Lung (tissue), 12 donors: ENCODE data around the gene ABHD18. TPM values are rescaled to one million over a fixed set of nuclear protein-coding genes. Genes with fewer than 3 reads are reported as not detected.
"Not testable (repeated sequence)": the region's sequence is repeated elsewhere in the genome, so short reads cannot be mapped to it uniquely, and the experiment has no call there.

Experiments used
- ATAC-seq: fragments of 200-7000 bp; cut with Tn5 transposase; one replicate; pipeline ENCODE4 v1.9.1; 2020; ENCODE audit warnings: moderate number of reproducible peaks; ENCODE audit not compliant: insufficient read depth, low FRiP score
- DNase-seq, 3 donors: peaks; one replicate each; pipeline ENCODE4 v3.0.0-alpha.2; 2013 to 2017
- H3K27ac ChIP-seq, 2 donors: one replicate each; pipeline ENCODE4 v1.5.1; 2013; ENCODE audit warnings: mild to moderate bottlenecking in 2 of 2, moderate library complexity in 2 of 2, control low read depth in 1 of 2, inconsistent platforms in 1 of 2, low read depth in 1 of 2, low read length in 1 of 2
- H3K27me3 ChIP-seq, 3 donors: one replicate each; pipeline ENCODE4 v1.5.1; 2013; ENCODE audit warnings: low read length in 2 of 3; ENCODE audit not compliant: control insufficient read depth in 3 of 3, insufficient read depth in 3 of 3
- H3K36me3 ChIP-seq, 4 donors: one replicate each; pipeline ENCODE4 v1.5.1; 2013; ENCODE audit warnings: low read length in 4 of 4, mild to moderate bottlenecking in 1 of 4, moderate library complexity in 1 of 4; ENCODE audit not compliant: control insufficient read depth in 4 of 4, insufficient read depth in 4 of 4
- H3K4me1 ChIP-seq, 5 donors: one replicate each; pipeline ENCODE4 v1.5.1; 2013; ENCODE audit warnings: low read length in 5 of 5, mild to moderate bottlenecking in 2 of 5, moderate library complexity in 1 of 5; ENCODE audit not compliant: control insufficient read depth in 5 of 5, insufficient read depth in 5 of 5
- H3K4me3 ChIP-seq: one replicate; pipeline ENCODE4 v1.5.1; 2013; ENCODE audit warnings: mild to moderate bottlenecking, control low read depth, moderate library complexity
- H3K9ac ChIP-seq, 2 donors: one replicate each; pipeline ENCODE4 v1.5.1; 2013; ENCODE audit warnings: low read length in 2 of 2, control low read depth in 1 of 2; ENCODE audit not compliant: insufficient read depth in 1 of 2
- H3K9me3 ChIP-seq, 4 donors: one replicate each; pipeline ENCODE4 v1.5.1; 2013; ENCODE audit warnings: low read length in 3 of 4, mild to moderate bottlenecking in 1 of 4, moderate library complexity in 1 of 4; ENCODE audit not compliant: control insufficient read depth in 4 of 4, insufficient read depth in 3 of 4
- WGBS, 2 donors: extraction: QIAGEN DNeasy Blood & Tissue Kit; methylation state at CpG; one replicate each; pipeline ENCODE4 v1.1.7; 2013; 5-methylcytosine and 5-hydroxymethylcytosine counted together
- polyA plus RNA-seq, 2 donors: library from polyadenylated mRNA; stranded (reverse); fragments of 200-250 nt; gene quantifications; one replicate each; pipeline ENCODE4 v1.2.1, GENCODE V29; 2013
- total RNA-seq, 2 donors: library from RNA; depleted of rRNA in 1 of 2; stranded (reverse); fragments of >200 nt in 1 of 2; gene quantifications; one replicate each; pipeline ENCODE4 v1.2.1, GENCODE V29; 2014 to 2021
- TF ChIP-seq, protein P1 (sequence below): IDR thresholded peaks from 2 replicates; pipeline ENCODE4 v1.5.1; 2012; ENCODE audit warnings: mild to moderate bottlenecking; ENCODE audit errors: control extremely low read depth, extremely low read depth
- donor health status: control.
- donor health status: control.
- donor health status: Bipolar disorder and iron deficiency.
- donor health status: healthy.
- donor health status: DM: yes; HTN: yes; CAD: no.

The ABHD18 gene
- total and polyA plus RNA-seq, 4 donors = 4.3 to 16.4 (median 7.3) TPM

- Histone ChIP-seq H3K36me3 (peaks cover 0 to 5% (median 0%) of the 10 kb centered on the region in 4 donors), H3K9me3 (no peaks in the 10 kb centered on the region), H3K4me3 (no peak overlapping the region), H3K9ac (no peak overlapping the region), H3K27ac (no peak overlapping the region), H3K27me3 (no peaks in the 10 kb centered on the region), H3K4me1 (peaks cover 0 to 3% (median 0%) of the 10 kb centered on the region in 5 donors)
- WGBS, 2 donors = 99 to 100% methylated on average over 1 of the region's 1 CpG
- TF ChIP-seq, protein P1, sequence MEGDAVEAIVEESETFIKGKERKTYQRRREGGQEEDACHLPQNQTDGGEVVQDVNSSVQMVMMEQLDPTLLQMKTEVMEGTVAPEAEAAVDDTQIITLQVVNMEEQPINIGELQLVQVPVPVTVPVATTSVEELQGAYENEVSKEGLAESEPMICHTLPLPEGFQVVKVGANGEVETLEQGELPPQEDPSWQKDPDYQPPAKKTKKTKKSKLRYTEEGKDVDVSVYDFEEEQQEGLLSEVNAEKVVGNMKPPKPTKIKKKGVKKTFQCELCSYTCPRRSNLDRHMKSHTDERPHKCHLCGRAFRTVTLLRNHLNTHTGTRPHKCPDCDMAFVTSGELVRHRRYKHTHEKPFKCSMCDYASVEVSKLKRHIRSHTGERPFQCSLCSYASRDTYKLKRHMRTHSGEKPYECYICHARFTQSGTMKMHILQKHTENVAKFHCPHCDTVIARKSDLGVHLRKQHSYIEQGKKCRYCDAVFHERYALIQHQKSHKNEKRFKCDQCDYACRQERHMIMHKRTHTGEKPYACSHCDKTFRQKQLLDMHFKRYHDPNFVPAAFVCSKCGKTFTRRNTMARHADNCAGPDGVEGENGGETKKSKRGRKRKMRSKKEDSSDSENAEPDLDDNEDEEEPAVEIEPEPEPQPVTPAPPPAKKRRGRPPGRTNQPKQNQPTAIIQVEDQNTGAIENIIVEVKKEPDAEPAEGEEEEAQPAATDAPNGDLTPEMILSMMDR = no peak
- DNase-seq (no peak), ATAC-seq (no peak)
Observed at GRCh38 chr4:127936974-127937373, 28.2 kb upstream of the ABHD18 start.

- H3K36me3 ChIP-seq = peaks cover 0 to 3% (median 2%) of the 10 kb centered on the region in 4 donors
- peaks cover 0 to 7% (median 0%) of the 10 kb centered on the region in 5 donors for H3K4me1 ChIP-seq
- no peaks in the 10 kb centered on the region for H3K27me3 ChIP-seq
- H3K27ac ChIP-seq = no peak overlapping the region
- ATAC-seq = no peak
- no peaks in the 10 kb centered on the region for H3K9me3 ChIP-seq
- TF ChIP-seq, protein P1 = no peak
- DNase-seq = no peak
- no peak overlapping the region for H3K4me3 ChIP-seq
- WGBS, 2 donors = 94% methylated on average over 2 of the region's 2 CpGs
- H3K9ac ChIP-seq = no peak overlapping the region
Observed at GRCh38 chr4:127957105-127957504, 8.1 kb upstream of the ABHD18 start.

- Histone ChIP-seq H3K9me3 (no peaks in the 10 kb centered on the region), H3K9ac (no peak overlapping the region), H3K36me3 (peaks cover 0 to 5% (median 0%) of the 10 kb centered on the region in 4 donors), H3K4me1 (peaks cover 0 to 7% (median 1%) of the 10 kb centered on the region in 5 donors), H3K27me3 (no peaks in the 10 kb centered on the region), H3K27ac (no peak overlapping the region), H3K4me3 (no peak overlapping the region)
- 81 to 82% methylated on average over 1 of the region's 1 CpG for WGBS, 2 donors
- DNase-seq = no peak
- TF ChIP-seq, protein P1 = no peak
- ATAC-seq = no peak
Observed at GRCh38 chr4:127959794-127960193, 5.4 kb upstream of the ABHD18 start.

GRCh38 chr4:127963633-127964398, 1.4 kb upstream of the ABHD18 start:
- 55 to 57% methylated on average over 27 to 31 of the region's 35 CpGs for WGBS, 2 donors
- H3K9ac ChIP-seq, DNase-seq, H3K4me3 ChIP-seq, H3K27ac ChIP-seq, H3K9me3 ChIP-seq, H3K27me3 ChIP-seq, H3K4me1 ChIP-seq, ATAC-seq: not testable (repeated sequence)
- H3K36me3 ChIP-seq = peaks cover 0 to 11% (median 0%) of the 10 kb centered on the region in 4 donors

DNA sequence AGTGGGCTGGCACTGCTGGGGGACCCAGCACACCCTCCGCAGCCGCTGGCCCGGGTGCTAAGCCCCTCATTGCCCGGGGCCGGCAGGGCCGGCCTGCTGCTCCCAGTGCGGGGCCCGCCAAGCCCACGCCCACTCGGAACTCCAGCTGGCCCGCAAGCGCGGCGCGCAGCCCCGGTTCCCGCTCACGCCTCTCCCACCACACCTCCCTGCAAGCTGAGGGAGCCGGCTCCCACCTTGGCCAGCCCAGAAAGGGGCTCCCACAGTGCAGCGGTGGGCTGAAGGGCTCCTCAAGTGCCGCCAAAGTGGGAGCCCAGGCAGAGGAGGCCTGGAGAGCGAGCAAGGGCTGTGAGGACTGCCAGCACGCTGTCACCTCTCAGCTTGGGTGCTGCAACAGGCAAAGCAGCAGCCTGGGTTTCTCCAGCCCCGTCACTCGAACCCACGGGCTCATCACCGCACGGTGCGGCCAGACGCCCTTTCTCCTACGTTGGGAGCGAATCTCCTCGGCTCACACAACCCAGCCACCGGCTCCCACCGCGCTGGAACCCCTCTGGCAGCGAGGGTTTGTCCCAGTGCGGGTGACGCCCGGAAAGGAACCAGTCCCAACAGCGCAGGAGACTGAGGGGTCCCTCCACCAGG, 662 bp upstream of the ABHD18 start:
- H3K4me1 ChIP-seq, H3K27me3 ChIP-seq, DNase-seq, H3K9me3 ChIP-seq: not testable (repeated sequence)
- WGBS, 2 donors = 1% methylated on average over 32 to 41 of the region's 41 CpGs
- ATAC-seq = peak; percentile 27
- Histone ChIP-seq H3K9ac (peak overlapping the region; percentile 78 to 84), H3K36me3 (peaks cover 0 to 11% (median 0%) of the 10 kb centered on the region in 4 donors), H3K27ac (peak overlapping the region; percentile 80 to 93), H3K4me3 (peak overlapping the region; percentile 76)
